Esophagus squamous epithelium (tissue), 4 donors: ENCODE measurements around the gene GALNT14.

Experiments
- POLR2A ChIP-seq, 4 donors: fragments of 450-650 bp; IDR thresholded peaks; one replicate each; pipeline ENCODE4 v1.6.1; 2017; ENCODE audit warnings: antibody characterized with exemption in 4 of 4, mild to moderate bottlenecking in 4 of 4, moderate library complexity in 3 of 4
- TF ChIP-seq, protein P1 (sequence below), 6 experiments: fragments of 450-650 bp in 4 of 6; fragments of 200-600 bp in 2 of 6; sonication (generic) in 2 of 6; IDR thresholded peaks; one replicate each; pipeline ENCODE4 v1.5.1; 2016 to 2019; ENCODE audit warnings: antibody characterized with exemption in 6 of 6, mild to moderate bottlenecking in 4 of 6, moderate library complexity in 4 of 6

DNA sequence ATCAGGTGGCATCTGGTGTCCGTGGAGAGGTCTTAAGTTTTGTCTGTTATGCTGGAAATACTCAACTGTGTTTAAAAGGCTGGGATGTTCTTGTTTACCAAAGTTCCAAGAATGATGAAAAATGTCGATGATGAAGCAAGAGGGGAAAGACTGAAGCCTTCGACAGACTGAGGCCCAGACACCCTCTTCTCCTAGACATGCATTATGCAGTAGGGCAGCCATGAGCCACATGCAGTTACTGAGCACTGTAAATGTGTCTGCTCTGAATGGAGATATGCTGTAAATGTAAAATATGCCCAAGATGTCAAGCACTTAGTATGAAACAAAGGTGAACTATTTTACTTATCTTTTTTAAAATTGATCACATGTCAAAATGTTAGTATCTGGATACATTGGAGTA, 163.1 kb downstream of the GALNT14 start:
- TF ChIP-seq, protein P1, sequence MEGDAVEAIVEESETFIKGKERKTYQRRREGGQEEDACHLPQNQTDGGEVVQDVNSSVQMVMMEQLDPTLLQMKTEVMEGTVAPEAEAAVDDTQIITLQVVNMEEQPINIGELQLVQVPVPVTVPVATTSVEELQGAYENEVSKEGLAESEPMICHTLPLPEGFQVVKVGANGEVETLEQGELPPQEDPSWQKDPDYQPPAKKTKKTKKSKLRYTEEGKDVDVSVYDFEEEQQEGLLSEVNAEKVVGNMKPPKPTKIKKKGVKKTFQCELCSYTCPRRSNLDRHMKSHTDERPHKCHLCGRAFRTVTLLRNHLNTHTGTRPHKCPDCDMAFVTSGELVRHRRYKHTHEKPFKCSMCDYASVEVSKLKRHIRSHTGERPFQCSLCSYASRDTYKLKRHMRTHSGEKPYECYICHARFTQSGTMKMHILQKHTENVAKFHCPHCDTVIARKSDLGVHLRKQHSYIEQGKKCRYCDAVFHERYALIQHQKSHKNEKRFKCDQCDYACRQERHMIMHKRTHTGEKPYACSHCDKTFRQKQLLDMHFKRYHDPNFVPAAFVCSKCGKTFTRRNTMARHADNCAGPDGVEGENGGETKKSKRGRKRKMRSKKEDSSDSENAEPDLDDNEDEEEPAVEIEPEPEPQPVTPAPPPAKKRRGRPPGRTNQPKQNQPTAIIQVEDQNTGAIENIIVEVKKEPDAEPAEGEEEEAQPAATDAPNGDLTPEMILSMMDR (IDR thresholded peaks at IDR 0.05), result no peak
- no peak for TF ChIP-seq POLR2A (IDR thresholded peaks at IDR 0.05)
